Neural progenitor cell (in vitro differentiated cells): ENCODE data around the gene C16orf54. TPM values are rescaled to one million over a fixed set of nuclear protein-coding genes. Genes with fewer than 3 reads are reported as not detected.

ENCODE experiments used
- DNase-seq: peaks from one replicate; pipeline ENCODE4 v3.0.0-alpha.2; 2016; ENCODE audit warnings: low spot score
- H2AFZ ChIP-seq: fragments of 200-600 bp; sonication (generic); replicated peaks from 2 replicates; pipeline ENCODE4 v1.6.1; 2016; ENCODE audit warnings: antibody characterized with exemption
- H3F3A ChIP-seq: fragments of 200-600 bp; sonication (generic); 2 replicates; pipeline ENCODE4 v1.6.1; 2016; ENCODE audit warnings: antibody characterized with exemption, low read depth
- H3K27ac ChIP-seq: fragments of 200-600 bp; sonication (generic); 2 replicates; pipeline ENCODE4 v1.5.1; 2016; ENCODE audit warnings: mild to moderate bottlenecking
- H3K27me3 ChIP-seq: fragments of 200-600 bp; sonication (generic); 2 replicates; pipeline ENCODE4 v1.6.1; 2016; ENCODE audit warnings: mild to moderate bottlenecking, moderate library complexity
- H3K36me3 ChIP-seq: fragments of 200-600 bp; sonication (generic); 2 replicates; pipeline ENCODE4 v1.5.1; 2016
- H3K4me1 ChIP-seq: fragments of 200-600 bp; sonication (generic); 2 replicates; pipeline ENCODE4 v1.6.1; 2016; ENCODE audit warnings: mixed run types
- H3K4me2 ChIP-seq: fragments of 200-600 bp; sonication (generic); 2 replicates; pipeline ENCODE4 v1.6.1; 2016
- H3K4me3 ChIP-seq: fragments of 200-600 bp; sonication (generic); 2 replicates; pipeline ENCODE4 v1.5.1; 2016
- H3K79me2 ChIP-seq: fragments of 200-600 bp; sonication (generic); 2 replicates; pipeline ENCODE4 v1.6.1; 2016; ENCODE audit warnings: low read depth
- H3K9ac ChIP-seq: fragments of 200-600 bp; sonication (generic); 2 replicates; pipeline ENCODE4 v1.6.1; 2016
- H3K9me3 ChIP-seq: fragments of 200-600 bp; sonication (generic); 2 replicates; pipeline ENCODE4 v1.5.1; 2016; ENCODE audit warnings: low read depth
- H4K20me1 ChIP-seq: fragments of 200-600 bp; sonication (generic); 2 replicates; pipeline ENCODE4 v1.6.1; 2016; ENCODE audit warnings: low read depth
- H3K27ac Mint-ChIP-seq: 3 replicates; pipeline ENCODE4 v1.8.0; 2021; ENCODE audit warnings: mixed read lengths
- H3K27me3 Mint-ChIP-seq: 2 replicates; pipeline ENCODE4 v1.8.0; 2022; ENCODE audit warnings: low read depth, mild to moderate bottlenecking, inconsistent platforms, moderate library complexity, mixed read lengths; ENCODE audit not compliant: insufficient read depth
- H3K36me3 Mint-ChIP-seq: 3 replicates; pipeline ENCODE4 v1.8.0; 2021; ENCODE audit warnings: mixed read lengths
- H3K4me1 Mint-ChIP-seq: 3 replicates; pipeline ENCODE4 v1.8.0; 2021; ENCODE audit warnings: mixed read lengths
- H3K4me3 Mint-ChIP-seq: 3 replicates; pipeline ENCODE4 v1.8.0; 2021; ENCODE audit warnings: mild to moderate bottlenecking, moderate library complexity, mixed read lengths
- H3K9me3 Mint-ChIP-seq: 3 replicates; pipeline ENCODE4 v1.8.0; 2020; ENCODE audit warnings: mixed read lengths
- CTCF ChIP-seq: fragments of 200-600 bp; sonication (generic); IDR thresholded peaks from 2 replicates; pipeline ENCODE4 v1.5.1; 2017; ENCODE audit warnings: antibody characterized with exemption, mild to moderate bottlenecking
- EZH2 ChIP-seq: fragments of 200-600 bp; sonication (generic); IDR thresholded peaks from 2 replicates; pipeline ENCODE4 v1.6.1; 2017; ENCODE audit warnings: antibody characterized with exemption, mild to moderate bottlenecking, moderate library complexity
- EZH2phosphoT487 ChIP-seq: fragments of 200-600 bp; sonication (generic); IDR thresholded peaks from 2 replicates; pipeline ENCODE4 v1.6.1; 2017; ENCODE audit warnings: antibody characterized with exemption
- total RNA-seq: library from RNA; depleted of rRNA; stranded (reverse); fragments of >200 nt; gene quantifications from 2 replicates; pipeline ENCODE4 v1.2.3, GENCODE V29; 2015; ENCODE audit warnings: low replicate concordance

The C16orf54 gene
- total RNA-seq, 1 donor from 2014 or later: not detected

DNA sequence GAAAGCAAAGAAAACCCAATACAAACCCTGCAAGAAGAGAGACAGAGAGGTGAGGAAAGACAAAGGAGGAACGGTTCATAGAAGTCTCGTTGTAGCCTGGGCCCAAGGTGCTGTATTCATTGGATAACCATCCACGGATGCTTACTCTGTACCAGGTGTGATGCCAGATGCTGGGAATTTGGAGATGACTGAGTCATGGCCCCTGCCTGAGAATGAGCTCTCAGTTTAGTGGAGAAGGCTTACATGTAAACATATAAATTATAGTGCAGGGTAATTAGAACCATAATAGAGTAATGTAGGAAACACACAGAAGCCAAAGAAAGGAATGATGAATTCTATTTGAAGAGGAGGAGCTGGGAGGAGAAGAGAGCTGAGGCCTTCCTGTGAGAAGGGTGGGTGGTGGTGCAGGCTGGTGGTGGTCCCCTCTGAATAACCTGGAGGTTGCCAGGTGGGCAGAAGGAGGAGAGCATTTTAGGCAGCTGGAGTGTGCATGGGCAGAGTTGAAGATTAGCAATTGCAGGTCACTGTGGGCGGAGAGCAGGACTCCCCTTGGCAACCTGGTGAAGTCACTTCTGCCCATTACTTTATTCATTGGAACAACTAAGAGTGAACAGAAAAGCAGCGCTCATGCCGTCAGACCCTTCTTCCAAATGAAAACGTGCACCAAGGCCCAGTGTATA, 24.6 kb upstream of the C16orf54 start:
- H3K27me3 ChIP-seq: no peaks in the 10 kb centered on the region
- H3K27ac Mint-ChIP-seq: no peak overlapping the region
- TF ChIP-seq CTCF (no peak), EZH2phosphoT487 (no peak), EZH2 (no peak)

DNA sequence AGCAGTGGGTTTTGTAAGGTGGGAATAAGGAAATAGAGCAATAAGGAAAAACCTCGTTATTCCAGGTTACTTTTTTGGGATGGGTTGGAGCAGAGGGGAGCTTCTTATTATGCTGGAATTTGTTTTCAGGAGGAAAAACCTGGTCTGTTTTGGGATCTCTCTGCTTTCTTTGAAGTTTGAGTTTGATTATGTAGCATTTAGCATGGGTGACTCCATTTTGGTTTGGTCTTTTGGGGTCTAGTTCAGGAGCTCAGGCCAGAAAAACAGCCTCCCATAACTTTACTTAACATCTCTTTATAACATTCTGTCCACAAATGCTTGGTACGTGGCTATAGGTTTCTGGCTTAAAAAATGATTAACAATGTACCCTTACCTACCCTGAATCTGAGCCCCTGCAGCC, 23.7 kb upstream of the C16orf54 start:
- DNase-seq: no peak
- H3K27ac ChIP-seq: no peak overlapping the region
- H3K9me3 ChIP-seq: no peaks in the 10 kb centered on the region
- TF ChIP-seq CTCF (no peak), EZH2phosphoT487 (no peak), EZH2 (no peak)
- Mint-ChIP-seq H3K27me3 (peaks cover 7% of the 10 kb centered on the region), H3K9me3 (no peaks in the 10 kb centered on the region), H3K27ac (no peak overlapping the region), H3K36me3 (no peaks in the 10 kb centered on the region), H3K4me3 (no peak overlapping the region), H3K4me1 (no peaks in the 10 kb centered on the region)
- no peaks in the 10 kb centered on the region for H3F3A ChIP-seq
- no peaks in the 10 kb centered on the region for H3K27me3 ChIP-seq
- H3K9ac ChIP-seq: no peak overlapping the region
- no peaks in the 10 kb centered on the region for H3K36me3 ChIP-seq
- H2AFZ ChIP-seq: no peak overlapping the region
- H3K79me2 ChIP-seq: no peaks in the 10 kb centered on the region
- H3K4me1 ChIP-seq: no peaks in the 10 kb centered on the region
- no peaks in the 10 kb centered on the region for H4K20me1 ChIP-seq
- H3K4me3 ChIP-seq: no peak overlapping the region
- no peak overlapping the region for H3K4me2 ChIP-seq

More for the DNA sequence above, 24.6 kb upstream of the C16orf54 start:
- Mint-ChIP-seq H3K36me3 (no peaks in the 10 kb centered on the region), H3K4me3 (no peak overlapping the region), H3K4me1 (peaks cover under 1% of the 10 kb centered on the region), H3K27me3 (peaks cover 7% of the 10 kb centered on the region), H3K9me3 (no peaks in the 10 kb centered on the region)
- no peak overlapping the region for H2AFZ ChIP-seq
- H3K4me3 ChIP-seq: no peak overlapping the region
- H3K27ac ChIP-seq: no peak overlapping the region
- no peaks in the 10 kb centered on the region for H3K36me3 ChIP-seq
- H4K20me1 ChIP-seq: no peaks in the 10 kb centered on the region
- H3F3A ChIP-seq: no peaks in the 10 kb centered on the region
- no peaks in the 10 kb centered on the region for H3K79me2 ChIP-seq
- H3K4me2 ChIP-seq: no peak overlapping the region
- no peak overlapping the region for H3K9ac ChIP-seq
- H3K9me3 ChIP-seq: no peaks in the 10 kb centered on the region
- no peaks in the 10 kb centered on the region for H3K4me1 ChIP-seq
- DNase-seq: no peak

DNA sequence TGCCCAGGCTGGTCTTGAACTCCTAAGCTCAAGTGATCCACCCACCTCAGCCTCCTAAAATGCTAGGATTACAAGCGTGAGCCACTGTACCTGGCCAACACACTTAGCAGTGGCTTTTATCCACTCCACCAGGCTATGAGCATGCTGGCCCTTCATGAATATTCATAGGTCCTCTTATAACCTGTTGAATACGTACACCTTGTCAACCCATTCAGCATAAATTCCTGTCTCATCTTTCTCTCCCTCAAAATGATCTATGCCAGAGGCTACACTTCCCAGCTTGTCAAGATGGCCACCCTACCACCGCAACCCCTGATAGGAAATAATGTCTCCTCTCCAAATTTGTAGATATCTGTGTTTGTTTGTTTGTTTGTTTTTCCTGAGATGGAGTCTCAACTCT, 21.3 kb upstream of the C16orf54 start:
- Mint-ChIP-seq H3K9me3 (no peaks in the 10 kb centered on the region), H3K4me1 (no peaks in the 10 kb centered on the region), H3K27ac (no peak overlapping the region), H3K4me3 (no peak overlapping the region), H3K27me3 (peaks cover 6% of the 10 kb centered on the region), H3K36me3 (no peaks in the 10 kb centered on the region)
- Histone ChIP-seq H3K4me1 (no peaks in the 10 kb centered on the region), H3K9me3 (no peaks in the 10 kb centered on the region), H4K20me1 (no peaks in the 10 kb centered on the region), H3K79me2 (no peaks in the 10 kb centered on the region), H3K27me3 (no peaks in the 10 kb centered on the region), H3K9ac (no peak overlapping the region), H2AFZ (no peak overlapping the region), H3K4me2 (no peak overlapping the region), H3K27ac (no peak overlapping the region), H3F3A (no peaks in the 10 kb centered on the region), H3K4me3 (no peak overlapping the region), H3K36me3 (no peaks in the 10 kb centered on the region)
- no peak for DNase-seq
- TF ChIP-seq EZH2 (no peak), EZH2phosphoT487 (no peak), CTCF (no peak)
